ENCODE results near the gene AGXT2. TPM values are rescaled to one million over a fixed set of nuclear protein-coding genes. Genes with fewer than 3 reads are reported as not detected.

AGXT2 gene, protein sequence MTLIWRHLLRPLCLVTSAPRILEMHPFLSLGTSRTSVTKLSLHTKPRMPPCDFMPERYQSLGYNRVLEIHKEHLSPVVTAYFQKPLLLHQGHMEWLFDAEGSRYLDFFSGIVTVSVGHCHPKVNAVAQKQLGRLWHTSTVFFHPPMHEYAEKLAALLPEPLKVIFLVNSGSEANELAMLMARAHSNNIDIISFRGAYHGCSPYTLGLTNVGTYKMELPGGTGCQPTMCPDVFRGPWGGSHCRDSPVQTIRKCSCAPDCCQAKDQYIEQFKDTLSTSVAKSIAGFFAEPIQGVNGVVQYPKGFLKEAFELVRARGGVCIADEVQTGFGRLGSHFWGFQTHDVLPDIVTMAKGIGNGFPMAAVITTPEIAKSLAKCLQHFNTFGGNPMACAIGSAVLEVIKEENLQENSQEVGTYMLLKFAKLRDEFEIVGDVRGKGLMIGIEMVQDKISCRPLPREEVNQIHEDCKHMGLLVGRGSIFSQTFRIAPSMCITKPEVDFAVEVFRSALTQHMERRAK
- not detected in 2 replicates for total RNA-seq

DNA sequence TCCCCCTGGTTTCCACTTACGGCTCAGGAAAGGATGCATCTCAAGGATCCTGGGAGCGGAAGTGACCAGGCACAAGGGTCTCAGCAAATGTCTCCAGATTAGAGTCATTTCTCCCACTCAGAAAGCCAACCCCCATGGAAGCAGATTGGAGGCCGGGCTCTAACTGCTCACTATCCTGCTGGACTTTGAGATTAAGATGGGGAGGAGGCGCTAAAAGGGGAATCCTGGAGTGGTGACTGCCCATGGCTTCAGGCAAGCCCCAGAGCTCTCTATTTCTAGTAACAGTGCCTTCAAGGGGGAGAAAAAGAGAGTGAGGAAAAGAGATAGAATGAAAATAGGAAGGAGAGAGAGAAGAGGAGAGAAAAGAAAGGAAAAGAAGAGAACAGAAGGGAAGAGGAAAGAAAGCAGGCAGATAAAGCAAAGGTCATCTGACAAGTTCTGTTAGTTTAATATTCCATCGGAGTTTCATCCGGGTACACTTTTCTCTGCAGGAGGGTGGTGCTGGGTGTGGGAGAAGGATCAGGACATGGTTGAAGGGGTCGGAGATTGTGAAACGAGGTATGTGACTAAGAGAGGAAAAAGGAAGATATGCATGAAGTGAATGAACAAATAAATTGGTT lies at the start of gene AGXT2:
Gene AGXT2 (minus strand): TSS at position 165 of the 620 bp plus-strand sequence. CDS start 57 bp downstream, at position 108.

Other genes with a start within 250 kb of the AGXT2 start
- gene TTC23L, start 208.8 kb downstream of the AGXT2 start, total RNA-seq = not detected in 2 replicates
- gene RAD1, start 132.4 kb downstream of the AGXT2 start, total RNA-seq = 27.9 and 36.6 TPM in 2 replicates
- 27.6 and 29.2 TPM in 2 replicates for gene BRIX1, start 132.2 kb downstream of the AGXT2 start, total RNA-seq
- 19.5 and 21.5 TPM in 2 replicates for gene DNAJC21, start 118.4 kb downstream of the AGXT2 start, total RNA-seq
- gene PRLR, start 182.5 kb upstream of the AGXT2 start, total RNA-seq = 0.13 and 0.16 TPM in 2 replicates